HG02943 (cell line): ENCODE measurements around the gene TAP2.

Experiments
- ATAC-seq: cut with Tn5 transposase; IDR thresholded peaks from one replicate; pipeline ENCODE4 v1.9.1; 2021; ENCODE audit warnings: mild to moderate bottlenecking, low read depth, moderate library complexity; ENCODE audit not compliant: unreplicated experiment

Gene TAP2

GRCh38 chr6:32854376-32855178, 16.0 kb upstream of the TAP2 start:
- ATAC-seq = peak; percentile 16

DNA sequence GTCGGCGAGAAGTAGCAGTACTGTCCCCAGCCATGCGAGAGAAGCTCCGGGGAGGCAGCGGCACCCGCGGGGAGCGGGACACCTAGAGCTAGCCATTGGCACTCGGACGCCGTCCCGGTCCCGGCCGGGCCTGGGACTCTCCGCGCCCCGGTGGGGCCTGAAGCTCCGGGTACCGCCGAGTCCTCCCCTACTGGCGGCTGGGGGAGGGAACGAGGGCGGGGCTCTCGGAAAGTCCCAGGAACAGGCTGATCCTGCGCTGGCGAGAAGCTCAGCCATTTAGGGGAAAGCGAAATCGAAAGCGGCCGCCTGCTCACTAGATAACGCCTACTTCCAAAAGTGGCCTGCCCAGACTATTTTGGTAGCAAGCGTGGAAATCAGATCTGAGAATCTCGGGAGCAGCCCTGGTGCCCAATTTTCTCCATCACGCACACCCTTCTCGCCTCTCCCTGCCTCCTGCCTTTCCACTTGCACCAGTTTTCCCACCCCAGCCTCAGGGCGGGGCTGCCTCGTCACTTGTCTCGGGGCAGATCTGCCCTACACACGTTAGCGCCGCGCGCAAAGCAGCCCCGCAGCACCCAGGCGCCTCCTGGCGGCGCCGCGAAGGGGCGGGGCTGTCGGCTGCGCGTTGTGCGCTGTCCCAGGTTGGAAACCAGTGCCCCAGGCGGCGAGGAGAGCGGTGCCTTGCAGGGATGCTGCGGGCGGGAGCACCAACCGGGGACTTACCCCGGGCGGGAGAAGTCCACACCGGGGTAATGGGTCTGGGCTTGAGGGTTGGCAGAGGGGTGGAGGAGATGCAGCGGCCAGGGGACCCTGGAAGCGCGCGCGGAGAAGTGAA, 15.2 kb upstream of the TAP2 start, which contains the start of the genes PSMB9 and TAP1:
Gene PSMB9, plus strand, starts transcription at position 652 of the 835 bp plus-strand sequence. Its CDS starts 38 bp downstream, at position 690.
Gene TAP1, minus strand, starts transcription at position 164 of the 835 bp plus-strand sequence. Its CDS starts 68 bp downstream, at position 96.
- peak; percentile 78 for ATAC-seq

- ATAC-seq = peak; percentile 8
These were observed 14.5 kb upstream of the TAP2 start for GRCh38 chr6:32852844-32853540.

DNA sequence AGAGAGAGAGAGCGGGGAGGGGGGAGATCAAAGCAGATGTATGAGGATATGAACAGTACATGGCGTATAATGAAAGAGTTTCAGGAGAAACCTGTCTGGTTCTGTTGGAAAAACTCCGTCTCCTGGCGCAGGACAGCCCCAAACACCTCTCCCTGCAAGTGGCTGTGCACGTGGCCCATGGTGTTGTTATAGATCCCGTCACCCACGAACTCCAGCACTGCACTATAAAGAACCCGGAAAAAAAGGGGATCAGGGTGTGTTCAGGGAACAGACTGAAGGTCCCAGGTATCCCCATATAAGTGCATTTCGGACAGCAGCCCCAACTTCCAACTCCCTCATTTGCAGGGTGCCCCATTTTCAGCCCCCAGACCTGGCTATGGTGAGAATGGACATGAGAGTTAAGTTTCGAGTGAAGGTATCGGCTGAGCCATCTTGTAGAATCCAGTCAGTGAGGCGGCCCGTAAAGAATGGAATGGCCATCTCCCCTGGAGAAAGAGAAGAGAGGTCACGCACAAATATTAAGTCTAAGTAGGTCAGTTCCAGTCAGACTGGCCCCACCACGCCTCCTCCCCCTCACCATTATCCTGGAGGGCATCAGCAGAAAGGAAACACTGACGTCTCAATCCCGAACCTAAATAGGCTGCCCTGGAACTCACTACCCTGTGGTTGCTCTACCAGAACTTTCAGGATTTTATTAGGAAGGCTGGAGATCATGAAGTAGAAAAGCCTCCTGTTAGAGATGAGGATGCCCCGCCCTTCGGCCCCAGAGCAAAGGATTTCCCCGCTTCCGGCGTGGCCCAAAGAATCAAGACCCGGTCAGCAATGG, 13.7 kb upstream of the TAP2 start:
- ATAC-seq = no peak

- ATAC-seq = no peak
These were observed 12.5 kb upstream of the TAP2 start for GRCh38 chr6:32851025-32851424.

GRCh38 chr6:32849126-32849525, 10.6 kb upstream of the TAP2 start:
- ATAC-seq = no peak

DNA sequence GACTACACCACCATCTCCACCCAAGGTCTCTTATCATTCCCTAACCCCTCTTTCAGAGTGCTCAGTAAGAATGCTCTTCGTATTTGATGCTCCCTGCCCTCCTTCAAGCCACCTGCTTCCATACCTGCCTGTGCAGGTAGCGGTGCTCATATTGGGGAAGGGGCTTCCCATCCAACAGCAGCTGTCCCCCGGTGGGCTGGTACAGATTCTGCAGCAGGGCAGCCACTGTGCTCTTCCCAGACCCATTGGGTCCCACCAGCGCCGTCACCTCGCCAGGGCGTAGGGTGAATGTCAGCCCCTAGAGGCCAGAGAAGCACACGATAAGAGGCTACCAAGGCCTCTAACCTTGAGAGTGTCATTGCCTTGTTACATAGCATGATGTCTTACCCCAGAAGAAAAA, 9.3 kb upstream of the TAP2 start:
- no peak for ATAC-seq

- ATAC-seq = no peak
These were observed 8.5 kb upstream of the TAP2 start for GRCh38 chr6:32847004-32847403.

- no peak for ATAC-seq
These were observed 6.9 kb upstream of the TAP2 start for GRCh38 chr6:32845384-32845884.

GRCh38 chr6:32844839-32845383, 6.4 kb upstream of the TAP2 start:
- no peak for ATAC-seq

GRCh38 chr6:32843979-32844838, 5.7 kb upstream of the TAP2 start, which contains the start of gene PSMB8:
Gene PSMB8, minus strand, starts transcription at chr6:32844047. Its CDS starts 51 bp downstream, at chr6:32843996.
- ATAC-seq = peak; percentile 75

DNA sequence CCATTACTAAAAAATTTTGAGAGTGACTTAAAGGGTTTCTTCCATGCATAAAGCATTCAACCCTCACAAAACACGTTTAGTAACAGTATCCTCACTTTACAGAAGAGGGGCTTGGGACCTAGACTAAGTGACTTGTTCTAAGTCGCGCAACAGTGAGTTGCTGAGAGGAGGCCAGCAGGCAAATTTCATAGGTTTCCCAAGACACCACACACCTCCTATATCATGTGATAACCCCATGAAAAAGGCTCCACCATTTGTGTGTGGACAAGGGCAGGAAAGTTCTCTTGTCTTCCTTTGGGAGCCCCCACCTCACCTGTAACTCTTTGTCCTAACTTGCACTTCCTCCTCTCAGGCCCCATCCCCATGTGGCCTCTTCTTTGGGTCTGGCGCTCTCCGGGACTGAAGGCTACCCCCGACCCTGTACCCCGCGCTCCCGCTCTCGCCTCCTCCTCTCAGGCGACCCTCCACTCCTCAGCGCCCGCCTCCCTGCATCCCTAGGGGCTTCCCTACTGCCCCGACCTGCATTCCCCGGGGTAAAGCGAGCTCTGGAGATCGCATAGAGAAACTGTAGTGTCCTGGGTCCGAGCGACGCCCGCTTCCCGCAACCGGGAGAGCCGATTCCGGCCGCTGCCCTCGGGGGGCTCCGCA, 4.9 kb upstream of the TAP2 start:
- no peak for ATAC-seq

GRCh38 chr6:32842690-32843089, 4.2 kb upstream of the TAP2 start:
- ATAC-seq = no peak

- ATAC-seq = no peak
These were observed 3.6 kb upstream of the TAP2 start for GRCh38 chr6:32842021-32842650.

- no peak for ATAC-seq
These were observed 2.2 kb upstream of the TAP2 start for GRCh38 chr6:32840604-32841246.

GRCh38 chr6:32839356-32839755, 817 bp upstream of the TAP2 start:
- ATAC-seq = no peak

DNA sequence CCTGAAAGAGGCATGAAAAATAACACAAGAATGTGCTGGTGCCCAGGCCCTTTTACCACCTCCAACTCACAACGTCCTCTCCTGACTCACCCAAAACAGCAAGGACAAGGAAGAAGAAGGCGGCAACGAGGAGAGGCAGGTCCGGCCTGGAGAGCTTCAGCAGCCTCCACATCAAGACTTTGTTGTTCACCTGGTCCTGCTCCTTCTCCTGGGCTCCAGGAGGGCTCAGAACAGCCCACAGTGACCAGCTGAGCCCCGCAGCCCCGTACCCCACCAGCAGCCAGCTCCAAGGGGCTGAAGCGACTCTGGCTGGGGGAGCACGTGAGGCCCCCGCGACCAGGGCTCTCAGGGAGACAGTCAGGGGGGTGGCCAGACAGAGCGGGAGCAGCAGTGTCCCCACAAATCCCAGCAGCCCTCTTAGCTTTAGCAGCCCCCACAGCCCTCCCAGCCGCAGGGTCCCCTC, 857 bp downstream of the TAP2 start:
- ATAC-seq = peak; percentile 9
